Measurements from ENCODE around the gene BDKRB2.

The BDKRB2 gene

GRCh38 chr14:96204151-96205058 is at the start of gene BDKRB2:
Gene BDKRB2, plus strand, starts transcription at chr14:96204839. Its CDS starts 32,269 bp downstream, at chr14:96237108.
- DNase-seq: peak; percentile 80

DNA sequence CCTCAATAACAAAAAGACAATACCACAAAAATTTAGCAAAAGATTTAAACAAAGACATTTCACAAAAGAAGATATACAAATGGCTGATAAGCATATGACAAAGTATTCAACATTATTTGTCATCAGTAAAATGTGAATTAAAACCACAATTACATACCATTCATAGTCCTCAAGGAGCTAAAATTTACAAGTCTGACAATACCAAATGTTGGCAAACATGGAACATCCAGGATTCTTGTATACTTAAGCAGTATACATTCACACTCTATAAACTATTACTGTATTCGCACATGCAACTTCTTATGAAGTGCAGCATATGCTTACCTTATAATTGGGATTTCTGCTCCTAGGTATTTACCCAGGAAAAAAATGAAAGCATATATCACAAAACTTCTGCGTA is 49.7 kb upstream of the BDKRB2 start:
- DNase-seq: no peak

- DNase-seq: no peak
Measured at GRCh38 chr14:96156804-96157760, 47.6 kb upstream of the BDKRB2 start.

GRCh38 chr14:96158735-96159134 is 45.9 kb upstream of the BDKRB2 start:
- no peak for DNase-seq

DNA sequence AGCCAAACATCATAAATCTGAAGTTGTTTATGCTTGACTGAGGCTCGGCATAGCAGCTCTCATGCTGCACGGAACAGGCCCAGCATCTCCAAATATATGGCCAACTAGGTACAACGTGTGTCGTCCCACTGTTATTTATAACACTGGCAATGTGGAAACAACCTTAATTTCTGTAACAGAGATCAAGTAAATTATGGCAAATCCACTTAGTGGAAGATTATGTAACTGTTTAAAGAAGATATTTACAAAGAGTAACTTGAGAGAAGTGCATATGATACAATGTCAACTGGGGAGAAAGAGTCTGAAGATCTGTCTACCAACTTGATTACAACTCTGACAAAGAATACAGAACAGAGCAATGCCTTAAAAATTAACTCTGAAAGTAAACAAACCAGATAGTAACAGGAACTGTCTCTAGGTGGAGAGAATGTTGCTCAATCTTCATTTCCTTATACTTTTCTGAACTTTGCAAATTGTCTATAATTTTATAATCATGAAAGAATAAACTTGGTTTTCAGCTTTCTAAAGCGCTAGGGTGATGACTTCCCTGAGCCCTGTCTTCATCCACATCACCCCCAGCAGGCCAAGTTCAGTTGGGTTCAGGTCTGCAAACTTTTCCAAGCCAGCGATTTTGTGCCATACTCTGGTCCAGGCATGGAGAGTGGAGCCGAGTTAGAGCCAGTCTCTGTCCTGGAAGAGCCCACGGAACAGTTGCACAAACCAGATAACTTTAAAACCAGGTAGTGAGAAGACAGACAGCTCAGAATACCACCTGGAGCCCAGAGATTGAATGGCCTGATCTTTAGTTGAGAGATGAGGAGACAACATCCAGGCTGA is 44.3 kb upstream of the BDKRB2 start:
- no peak for DNase-seq

DNA sequence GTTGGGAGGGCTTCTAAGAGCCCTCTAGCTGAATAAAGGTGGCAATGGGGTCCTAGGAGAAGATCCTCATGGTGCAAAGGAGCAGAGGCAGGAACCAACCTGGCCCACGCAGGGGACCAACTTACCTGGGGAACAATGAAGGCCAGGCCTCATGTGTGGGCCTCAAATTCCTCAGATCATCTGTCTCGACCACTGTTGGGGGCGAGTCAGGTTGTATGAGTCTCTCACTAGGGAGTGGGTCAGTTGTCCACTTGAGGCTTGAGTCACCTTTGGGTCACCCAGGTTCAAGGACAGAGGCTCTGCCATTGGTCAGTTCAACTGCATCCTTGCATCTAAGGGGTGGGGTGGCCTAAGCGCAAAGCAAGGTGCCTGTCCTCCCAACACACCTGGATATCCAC is 43.7 kb upstream of the BDKRB2 start:
- DNase-seq: no peak

- DNase-seq: no peak
Measured at GRCh38 chr14:96161636-96162035, 43.0 kb upstream of the BDKRB2 start.

DNA sequence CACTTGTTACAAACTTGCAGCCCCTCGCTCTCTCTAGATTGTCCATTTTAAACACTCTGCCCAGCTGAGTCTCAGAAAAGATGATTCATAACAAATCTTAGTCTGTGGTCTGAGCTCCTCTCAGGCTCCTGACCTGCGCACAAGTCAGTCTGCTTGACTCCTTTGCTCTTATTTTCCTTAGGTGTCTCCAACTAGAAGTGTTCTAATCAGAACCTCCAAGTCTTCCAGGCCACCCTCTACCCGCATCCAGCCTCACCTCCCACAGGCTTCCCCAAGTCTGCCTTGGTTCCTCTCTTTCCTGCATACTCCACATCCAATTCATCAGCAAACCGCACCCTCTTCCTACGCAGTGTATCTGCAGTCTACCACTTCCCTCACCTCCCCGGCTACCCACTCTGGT is 42.4 kb upstream of the BDKRB2 start:
- no peak for DNase-seq

- no peak for DNase-seq
Measured at GRCh38 chr14:96162741-96163140, 41.9 kb upstream of the BDKRB2 start.

GRCh38 chr14:96164861-96165490 is 39.7 kb upstream of the BDKRB2 start:
- DNase-seq: no peak

DNA sequence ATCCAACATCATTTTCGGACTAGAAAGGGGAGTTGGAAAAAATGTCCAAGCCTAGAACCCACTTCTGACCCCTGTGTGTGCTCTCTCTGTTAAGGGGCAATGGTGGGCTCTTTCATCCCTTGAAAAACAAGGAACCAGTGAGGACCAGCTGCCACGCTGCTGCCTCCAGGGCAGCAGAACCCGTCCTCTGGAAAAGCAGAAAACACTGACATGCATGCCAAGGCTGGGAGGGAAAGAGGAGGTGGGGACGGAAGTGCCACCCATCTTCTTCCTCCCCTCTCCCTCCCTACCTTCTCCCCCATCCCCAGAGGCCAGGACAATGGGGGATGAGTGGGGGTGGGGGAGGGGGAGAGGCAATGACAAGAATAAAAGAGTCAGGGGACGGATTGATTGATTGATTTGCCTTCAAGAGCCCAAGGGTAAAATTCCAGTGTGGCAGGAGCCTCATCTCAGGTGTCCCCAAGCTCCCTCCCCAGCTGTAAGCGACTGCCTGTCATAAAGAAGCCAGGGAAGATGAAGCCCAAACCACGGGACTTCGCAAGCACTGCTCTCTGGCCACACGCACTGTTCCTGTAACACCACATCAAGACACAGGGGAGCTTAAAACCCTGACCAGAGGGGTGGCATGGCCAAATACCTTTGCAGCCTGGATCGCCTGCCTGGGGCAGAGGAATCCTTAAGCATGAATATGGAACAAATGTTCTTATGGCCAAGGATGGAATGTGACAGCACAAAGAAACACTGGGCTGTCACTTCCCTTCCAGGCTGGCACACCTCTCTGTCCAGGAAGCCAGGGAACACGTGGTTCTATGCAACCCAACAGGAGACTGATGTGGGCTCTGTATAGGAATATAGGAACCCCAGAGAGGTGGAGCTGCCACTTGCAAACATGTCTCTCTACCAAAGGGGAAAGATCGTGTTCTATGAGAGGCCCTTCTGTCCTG is 38.9 kb upstream of the BDKRB2 start:
- DNase-seq: no peak

- no peak for DNase-seq
Measured at GRCh38 chr14:96166461-96167223, 38.0 kb upstream of the BDKRB2 start.

DNA sequence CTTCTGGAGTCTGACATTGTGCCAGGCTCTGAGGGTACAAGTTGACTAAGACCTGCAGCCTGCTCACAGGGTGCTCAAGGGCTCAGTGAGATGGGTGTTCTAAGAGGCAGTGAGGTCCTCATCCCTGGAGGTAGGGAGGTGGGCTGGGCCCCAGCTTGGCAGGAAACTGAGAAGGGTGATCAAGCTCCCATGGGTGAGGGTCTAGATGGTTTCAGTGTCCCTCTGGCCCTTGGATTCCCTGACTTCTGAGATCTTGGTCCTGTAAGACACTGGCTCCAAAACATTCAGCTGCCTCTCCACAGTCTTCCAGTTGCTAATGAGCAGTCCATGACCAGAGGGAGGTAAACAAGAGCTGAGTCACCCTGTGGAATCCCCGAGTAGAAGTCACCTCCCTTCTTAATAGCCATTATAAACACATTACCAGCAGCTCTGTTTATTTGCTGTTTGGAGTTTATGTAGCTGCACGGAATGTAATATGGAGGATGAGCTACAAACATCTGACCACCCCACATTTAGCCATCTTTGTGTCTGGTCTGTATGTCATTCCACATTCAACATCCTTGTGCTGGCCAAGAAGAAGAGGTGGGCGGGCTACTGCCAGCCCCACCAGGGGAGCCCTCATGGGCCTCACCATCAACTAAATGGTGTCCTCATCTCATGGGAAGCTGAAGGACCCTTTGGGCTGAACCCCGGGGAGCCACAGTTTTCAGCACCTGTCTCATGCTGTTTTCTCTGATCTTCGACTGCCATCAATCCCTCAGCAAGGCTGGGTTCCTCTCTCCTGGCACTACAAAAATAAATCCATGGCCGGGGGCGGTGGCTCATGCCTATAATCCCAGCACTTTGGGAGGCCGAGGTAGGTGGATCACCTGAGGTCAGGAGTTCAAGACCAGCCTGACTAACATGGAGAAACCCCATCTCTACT is 37.2 kb upstream of the BDKRB2 start:
- no peak for DNase-seq

DNA sequence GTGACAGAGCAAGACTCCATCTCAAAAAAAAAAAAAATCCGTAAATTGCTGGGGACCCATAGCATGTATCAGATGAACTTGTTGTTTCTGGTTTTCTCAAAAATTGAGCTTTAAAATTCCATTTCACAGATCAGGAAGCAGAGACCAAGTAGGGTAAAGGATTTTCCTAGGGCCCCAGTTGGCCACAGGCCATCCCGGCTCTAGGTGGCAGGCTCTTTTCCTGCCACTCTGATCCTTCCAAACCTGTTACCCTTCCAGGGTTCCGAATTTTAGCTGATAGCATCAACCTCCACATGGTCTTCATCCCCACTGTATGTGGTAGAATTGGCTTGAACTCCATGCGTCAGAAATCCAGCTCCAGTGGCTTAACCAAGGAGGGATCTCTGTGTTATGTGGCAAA is 36.1 kb upstream of the BDKRB2 start:
- no peak for DNase-seq

GRCh38 chr14:96170961-96171592 is 33.6 kb upstream of the BDKRB2 start:
- DNase-seq: no peak

DNA sequence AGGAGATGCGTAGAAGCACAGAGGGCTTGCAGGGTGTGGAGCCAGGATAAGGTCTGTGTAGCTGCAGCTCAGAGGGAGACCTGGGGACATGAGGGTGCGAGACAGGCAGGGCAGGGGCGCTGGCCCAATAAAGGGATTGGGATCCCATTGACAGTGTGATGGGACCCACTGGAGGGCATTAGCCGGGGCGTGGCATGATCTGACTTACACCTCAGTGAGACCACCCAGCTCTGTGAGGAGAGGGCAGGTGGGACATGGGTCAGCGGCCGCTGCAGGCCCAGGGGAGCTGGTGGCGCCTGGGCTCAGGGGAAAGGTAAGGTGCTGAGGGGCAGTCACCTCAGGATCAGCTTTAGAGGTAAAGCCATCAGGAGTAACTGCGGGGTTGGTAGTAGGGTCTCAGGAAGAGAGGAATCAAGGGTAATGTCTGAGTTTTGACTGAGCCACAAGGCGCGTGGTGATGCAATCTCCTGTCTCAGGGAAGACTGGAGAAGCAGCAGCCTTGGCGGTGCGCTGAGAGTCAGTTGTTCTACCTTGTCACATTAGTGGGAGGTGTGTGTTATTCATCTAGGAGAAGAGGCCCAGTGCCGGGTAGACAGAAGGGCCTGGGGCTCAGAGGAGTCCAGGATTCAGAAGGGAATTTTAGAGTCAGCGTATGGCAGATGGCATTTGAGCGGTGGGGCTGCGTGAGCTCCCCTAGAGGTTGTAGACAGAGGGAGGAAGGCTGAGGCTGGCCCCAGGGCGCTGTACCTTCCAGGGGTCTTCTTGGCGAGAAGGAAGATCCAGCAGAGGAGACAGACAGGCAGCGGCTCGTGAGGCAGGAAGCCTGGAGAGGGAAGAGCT is 30.8 kb upstream of the BDKRB2 start:
- DNase-seq: no peak

DNA sequence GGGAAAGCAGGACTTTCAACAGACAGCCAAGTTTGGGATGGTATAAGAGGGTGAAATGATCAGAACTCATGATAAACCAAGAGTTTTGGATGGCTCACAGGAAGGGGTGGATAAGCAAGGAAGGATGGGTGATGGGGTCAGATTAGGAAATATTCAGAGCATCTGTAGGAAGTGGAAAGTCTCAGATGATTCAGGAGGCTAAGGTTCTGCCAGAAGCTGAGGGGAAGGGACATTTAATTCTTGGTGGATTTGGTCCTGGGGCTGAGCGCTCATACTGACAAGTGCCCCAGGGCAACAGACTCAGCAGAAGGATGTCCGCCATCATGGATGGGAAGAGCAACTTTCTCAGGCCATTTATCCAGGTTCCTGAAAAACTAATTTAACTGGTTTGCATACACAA is 28.4 kb upstream of the BDKRB2 start:
- DNase-seq: no peak

- DNase-seq: no peak
Measured at GRCh38 chr14:96176811-96177211, 27.8 kb upstream of the BDKRB2 start.

All from DMS79 (cell line).